Peyer's patch (tissue), 4 donors: ENCODE measurements around the gene MXRA7. TPM values are rescaled to one million over a fixed set of nuclear protein-coding genes. Genes with fewer than 3 reads are reported as not detected.

ENCODE experiments used
- DNase-seq, 3 donors: peaks; one replicate each; pipeline ENCODE4 v3.0.0-alpha.2; 2017 to 2019
- H3K27ac ChIP-seq, 4 donors: fragments of 200-600 bp; sonication (generic); one replicate each; pipeline ENCODE4 v1.5.1; 2016 to 2019
- H3K27me3 ChIP-seq, 2 donors: fragments of 200-600 bp; sonication (generic); one replicate each; pipeline ENCODE4 v1.5.1; 2019
- H3K36me3 ChIP-seq, 3 donors: fragments of 200-600 bp; sonication (generic); one replicate each; pipeline ENCODE4 v1.5.1; 2016 to 2019
- H3K4me1 ChIP-seq, 4 donors: fragments of 200-600 bp; sonication (generic); one replicate each; pipeline ENCODE4 v1.5.1; 2016 to 2019
- H3K4me3 ChIP-seq, 4 donors: fragments of 200-600 bp; sonication (generic); 1 replicate in 3 of 4; 2 replicates in 1 of 4; pipeline ENCODE4 v1.5.1; 2016 to 2019; ENCODE audit warnings: mild to moderate bottlenecking in 1 of 4
- H3K9me3 ChIP-seq, 4 donors: fragments of 200-600 bp; sonication (generic); one replicate each; pipeline ENCODE4 v1.5.1; 2016 to 2019; ENCODE audit warnings: mild to moderate bottlenecking in 1 of 4
- POLR2A ChIP-seq, 2 donors: fragments of 450-650 bp; IDR thresholded peaks; one replicate each; pipeline ENCODE4 v1.5.1; 2017; ENCODE audit warnings: antibody characterized with exemption in 2 of 2, mild to moderate bottlenecking in 2 of 2, moderate library complexity in 2 of 2
- total RNA-seq, 4 donors: library from RNA; depleted of rRNA; stranded (reverse); fragments of >200 nt; gene quantifications; one replicate each; pipeline ENCODE4 v1.1.0, GENCODE V29; 2016
- TF ChIP-seq, protein P1 (sequence below), 6 experiments: fragments of 450-650 bp in 4 of 6; fragments of 200-600 bp in 2 of 6; sonication (generic) in 1 of 6; IDR thresholded peaks; one replicate each; pipeline ENCODE4 v1.5.1; 2017 to 2019; ENCODE audit warnings: antibody characterized with exemption in 6 of 6, mild to moderate bottlenecking in 3 of 6, moderate library complexity in 1 of 6

MXRA7 gene
- total RNA-seq, 4 donors from 2014 or later, result 9.1 to 27.3 (median 23.4) TPM

DNA sequence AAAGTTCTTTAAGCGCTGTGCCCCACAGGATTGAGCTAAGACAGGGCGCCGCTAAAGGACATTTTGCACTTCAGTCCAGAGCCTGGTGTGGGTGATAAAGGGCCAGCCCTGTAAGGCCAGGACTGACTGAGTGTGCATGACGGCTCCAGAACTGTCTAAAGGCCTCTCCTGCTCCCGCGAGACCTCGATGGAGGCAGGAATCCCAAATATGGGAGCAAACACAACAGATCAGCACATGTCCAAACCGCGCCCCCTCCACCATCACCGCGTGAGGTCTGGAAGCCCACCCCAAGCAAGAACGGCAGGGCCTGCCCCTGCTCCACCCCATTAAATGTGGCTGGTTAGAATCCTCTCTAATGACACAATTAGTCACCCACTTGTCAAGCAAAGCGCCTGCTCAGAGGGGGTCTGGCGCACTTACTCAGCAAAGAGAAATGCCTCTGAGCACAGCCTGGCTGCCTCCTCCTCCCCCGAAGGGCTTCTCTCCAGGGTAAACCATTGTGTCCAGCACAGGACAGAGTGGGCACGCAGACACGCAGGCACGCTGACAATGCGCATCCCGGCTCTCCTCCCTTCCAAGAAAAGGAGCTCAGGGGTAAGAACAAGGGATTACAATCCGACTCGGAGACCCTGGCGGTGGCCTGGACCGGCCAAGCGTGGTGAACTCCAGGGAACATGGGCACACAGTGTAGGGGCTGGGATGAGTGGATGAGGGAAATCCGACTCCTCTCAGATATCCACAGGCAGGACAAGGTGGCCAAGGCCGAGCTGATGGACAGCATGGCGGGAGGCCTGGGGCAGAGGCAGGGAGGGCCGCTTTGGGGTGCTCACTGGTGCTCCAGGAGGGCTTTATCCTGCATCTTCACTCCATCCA is 1.5 kb downstream of the MXRA7 start:
- DNase-seq, result peak in 2 of 3 donors; percentile 35 to 72
- peaks cover 0 to 15% (median 0%) of the 10 kb centered on the region in 3 donors for H3K36me3 ChIP-seq
- H3K9me3 ChIP-seq, result no peaks in the 10 kb centered on the region
- H3K27ac ChIP-seq, result peak overlapping the region; percentile 72 to 89 (median 80)
- no peak for TF ChIP-seq POLR2A (IDR thresholded peaks at IDR 0.05)
- TF ChIP-seq, protein P1, sequence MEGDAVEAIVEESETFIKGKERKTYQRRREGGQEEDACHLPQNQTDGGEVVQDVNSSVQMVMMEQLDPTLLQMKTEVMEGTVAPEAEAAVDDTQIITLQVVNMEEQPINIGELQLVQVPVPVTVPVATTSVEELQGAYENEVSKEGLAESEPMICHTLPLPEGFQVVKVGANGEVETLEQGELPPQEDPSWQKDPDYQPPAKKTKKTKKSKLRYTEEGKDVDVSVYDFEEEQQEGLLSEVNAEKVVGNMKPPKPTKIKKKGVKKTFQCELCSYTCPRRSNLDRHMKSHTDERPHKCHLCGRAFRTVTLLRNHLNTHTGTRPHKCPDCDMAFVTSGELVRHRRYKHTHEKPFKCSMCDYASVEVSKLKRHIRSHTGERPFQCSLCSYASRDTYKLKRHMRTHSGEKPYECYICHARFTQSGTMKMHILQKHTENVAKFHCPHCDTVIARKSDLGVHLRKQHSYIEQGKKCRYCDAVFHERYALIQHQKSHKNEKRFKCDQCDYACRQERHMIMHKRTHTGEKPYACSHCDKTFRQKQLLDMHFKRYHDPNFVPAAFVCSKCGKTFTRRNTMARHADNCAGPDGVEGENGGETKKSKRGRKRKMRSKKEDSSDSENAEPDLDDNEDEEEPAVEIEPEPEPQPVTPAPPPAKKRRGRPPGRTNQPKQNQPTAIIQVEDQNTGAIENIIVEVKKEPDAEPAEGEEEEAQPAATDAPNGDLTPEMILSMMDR (IDR thresholded peaks at IDR 0.05), result no peak
- peaks cover 0 to 18% (median 3%) of the 10 kb centered on the region in 4 donors for H3K4me1 ChIP-seq
- H3K27me3 ChIP-seq, result no peaks in the 10 kb centered on the region
- peak overlapping the region; percentile 49 to 78 (median 62) for H3K4me3 ChIP-seq

GRCh38 chr17:76707985-76708807 is 2.6 kb downstream of the MXRA7 start:
- Histone ChIP-seq H3K9me3 (no peaks in the 10 kb centered on the region), H3K27ac (peak overlapping the region; percentile 36 to 89 (median 80)), H3K36me3 (peaks cover 0 to 5% (median 0%) of the 10 kb centered on the region in 3 donors), H3K4me3 (peak overlapping the region in 2 of 4 donors; percentile 16 to 78), H3K4me1 (peaks cover 0 to 18% (median 3%) of the 10 kb centered on the region in 4 donors), H3K27me3 (no peaks in the 10 kb centered on the region)
- TF ChIP-seq, protein P1 (IDR thresholded peaks at IDR 0.05), result no peak
- no peak for TF ChIP-seq POLR2A (IDR thresholded peaks at IDR 0.05)
- no peak for DNase-seq

GRCh38 chr17:76706817-76707216 is 3.9 kb downstream of the MXRA7 start:
- TF ChIP-seq, protein P1 (IDR thresholded peaks at IDR 0.05), result no peak
- TF ChIP-seq POLR2A (IDR thresholded peaks at IDR 0.05), result no peak
- Histone ChIP-seq H3K27me3 (no peaks in the 10 kb centered on the region), H3K4me1 (peaks cover 0 to 18% (median 3%) of the 10 kb centered on the region in 4 donors), H3K9me3 (no peaks in the 10 kb centered on the region), H3K27ac (no peak overlapping the region), H3K36me3 (no peaks in the 10 kb centered on the region), H3K4me3 (no peak overlapping the region)
- no peak for DNase-seq

GRCh38 chr17:76704805-76705204 is 6.0 kb downstream of the MXRA7 start:
- peaks cover 0 to 17% (median 0%) of the 10 kb centered on the region in 4 donors for H3K4me1 ChIP-seq
- TF ChIP-seq, protein P1 (IDR thresholded peaks at IDR 0.05), result no peak
- TF ChIP-seq POLR2A (IDR thresholded peaks at IDR 0.05), result no peak
- H3K4me3 ChIP-seq, result no peak overlapping the region

DNA sequence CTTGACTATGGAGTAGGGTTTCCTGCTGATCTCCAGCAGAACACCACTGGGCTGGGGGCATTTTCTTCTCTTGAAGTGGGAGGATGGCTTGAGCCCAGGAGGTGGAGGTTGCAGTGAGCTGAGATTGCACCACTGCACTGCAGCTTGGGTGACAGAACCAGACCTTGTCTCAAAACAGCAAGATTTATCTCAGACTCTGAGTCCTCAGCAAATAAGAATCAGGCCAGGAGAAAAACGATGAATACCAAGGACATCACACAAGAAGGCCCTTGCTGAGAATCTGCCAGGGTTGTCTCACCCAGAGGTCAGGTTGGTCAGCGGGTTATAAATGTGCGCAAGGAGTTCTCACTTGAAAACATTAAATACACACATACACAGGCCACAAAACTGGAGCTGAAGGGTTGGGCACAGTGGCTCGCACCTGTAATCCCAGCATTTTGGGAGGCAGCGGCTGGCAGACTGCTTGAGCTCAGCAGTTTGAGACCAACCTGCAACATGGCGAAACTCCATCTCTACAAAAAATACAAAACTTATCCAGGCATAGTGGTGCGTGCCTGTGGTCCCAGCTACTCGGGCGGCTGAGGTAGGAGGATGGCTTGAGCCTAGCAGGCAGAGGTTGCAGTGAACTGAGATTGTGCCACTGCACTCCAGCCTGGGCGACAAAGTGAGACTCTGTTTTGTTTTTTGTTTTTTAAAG is 7.7 kb downstream of the MXRA7 start:
- Histone ChIP-seq H3K36me3 (no peaks in the 10 kb centered on the region), H3K9me3 (no peaks in the 10 kb centered on the region), H3K27me3 (no peaks in the 10 kb centered on the region), H3K4me1 (peaks cover 0 to 18% (median 0%) of the 10 kb centered on the region in 4 donors), H3K4me3 (no peak overlapping the region), H3K27ac (no peak overlapping the region)
- TF ChIP-seq, protein P1 (IDR thresholded peaks at IDR 0.05), result no peak
- no peak for TF ChIP-seq POLR2A (IDR thresholded peaks at IDR 0.05)
- DNase-seq, result no peak

More at GRCh38 chr17:76704805-76705204, 6.0 kb downstream of the MXRA7 start:
- Histone ChIP-seq H3K36me3 (no peaks in the 10 kb centered on the region), H3K27me3 (no peaks in the 10 kb centered on the region), H3K9me3 (no peaks in the 10 kb centered on the region), H3K27ac (no peak overlapping the region)
- DNase-seq, result no peak
